ENCODE data around the gene RPL18A.
A peak's percentile ranks its signal among the peaks of the same experiment; 100 is the strongest.

Gene RPL18A

GRCh38 chr19:17843908-17844490, 15.7 kb upstream of the RPL18A start:
- Histone ChIP-seq H3K79me2 (ENCODE audit: insufficient read depth, low read length) (0 out of 2 replicates have a peak, but pooled peaks cover 4% of the 10 kb centered on the region), H2AFZ (ENCODE audit: low read depth, low read length) (no peak overlapping the region), H4K20me1 (ENCODE audit: insufficient read depth, low read length) (no peaks in the 10 kb centered on the region), H3K9ac (ENCODE audit: low read depth, low read length) (no peak overlapping the region), H3K9me3 (ENCODE audit: insufficient read depth, low read length, severe bottlenecking) (no peaks in the 10 kb centered on the region), H3K27ac (ENCODE audit: low read length) (no peak overlapping the region), H3K4me1 (ENCODE audit: insufficient read depth, low read length) (peaks cover 17% of the 10 kb centered on the region), H3K27me3 (ENCODE audit: insufficient read depth, low read length, poor library complexity) (no peaks in the 10 kb centered on the region), H3K36me3 (ENCODE audit: insufficient read depth, low read length) (0 out of 2 replicates have a peak, but pooled peaks cover 6% of the 10 kb centered on the region), H3K4me2 (ENCODE audit: insufficient read depth, low read length) (no peak overlapping the region), H3K4me3 (ENCODE audit: low read depth in 1 of 2, low read length in 2 of 2) (no peak overlapping the region)
- ATAC-seq (ENCODE audit: insufficient read depth, low read depth): no peak
- DNase-seq: no peak
- no peak for TF ChIP-seq CTCF (IDR thresholded peaks at IDR 0.05; ENCODE audit: borderline replicate concordance, extremely low read depth, low read length, poor library complexity, severe bottlenecking)
- TF ChIP-seq EZH2 (IDR thresholded peaks at IDR 0.05; ENCODE audit: borderline replicate concordance, low read depth, low read length, severe bottlenecking): no peak

GRCh38 chr19:17846146-17846545, 13.6 kb upstream of the RPL18A start:
- H2AFZ ChIP-seq (ENCODE audit: low read depth, low read length): no peak overlapping the region
- no peak overlapping the region for H3K4me3 ChIP-seq (ENCODE audit: low read depth in 1 of 2, low read length in 2 of 2)
- H3K79me2 ChIP-seq (ENCODE audit: insufficient read depth, low read length): 0 out of 2 replicates have a peak, but pooled peaks cover 4% of the 10 kb centered on the region
- H3K36me3 ChIP-seq (ENCODE audit: insufficient read depth, low read length): 0 out of 2 replicates have a peak, but pooled peaks cover 6% of the 10 kb centered on the region
- no peak overlapping the region for H3K9ac ChIP-seq (ENCODE audit: low read depth, low read length)
- TF ChIP-seq CTCF (IDR thresholded peaks at IDR 0.05; ENCODE audit: borderline replicate concordance, extremely low read depth, low read length, poor library complexity, severe bottlenecking) (no peak), EZH2 (IDR thresholded peaks at IDR 0.05; ENCODE audit: borderline replicate concordance, low read depth, low read length, severe bottlenecking) (no peak)
- no peaks in the 10 kb centered on the region for H3K27me3 ChIP-seq (ENCODE audit: insufficient read depth, low read length, poor library complexity)
- H3K4me2 ChIP-seq (ENCODE audit: insufficient read depth, low read length): no peak overlapping the region
- ATAC-seq (ENCODE audit: insufficient read depth, low read depth) (no peak), DNase-seq (no peak)
- H3K9me3 ChIP-seq (ENCODE audit: insufficient read depth, low read length, severe bottlenecking): no peaks in the 10 kb centered on the region
- no peaks in the 10 kb centered on the region for H4K20me1 ChIP-seq (ENCODE audit: insufficient read depth, low read length)
- peaks cover 28% of the 10 kb centered on the region for H3K4me1 ChIP-seq (ENCODE audit: insufficient read depth, low read length)
- H3K27ac ChIP-seq (ENCODE audit: low read length): no peak overlapping the region

GRCh38 chr19:17847538-17848366, 12.0 kb upstream of the RPL18A start, which contains the start of gene JAK3:
Gene JAK3, minus strand, starts transcription at chr19:17847982. Its CDS starts 3,565 bp downstream, at chr19:17844417.
- Histone ChIP-seq H3K79me2 (ENCODE audit: insufficient read depth, low read length) (0 out of 2 replicates have a peak, but pooled peaks cover 4% of the 10 kb centered on the region), H3K27me3 (ENCODE audit: insufficient read depth, low read length, poor library complexity) (no peaks in the 10 kb centered on the region), H4K20me1 (ENCODE audit: insufficient read depth, low read length) (no peaks in the 10 kb centered on the region), H3K9me3 (ENCODE audit: insufficient read depth, low read length, severe bottlenecking) (no peaks in the 10 kb centered on the region), H3K4me1 (ENCODE audit: insufficient read depth, low read length) (peaks cover 28% of the 10 kb centered on the region), H3K27ac (ENCODE audit: low read length) (peak within 1 kb of the TSS; percentile 84), H3K4me3 (ENCODE audit: low read depth in 1 of 2, low read length in 2 of 2) (peak within 1 kb of the TSS; percentile 24 to 53; a peak in 3 of 4 replicates), H3K4me2 (ENCODE audit: insufficient read depth, low read length) (peak within 1 kb of the TSS; percentile 63), H2AFZ (ENCODE audit: low read depth, low read length) (peak within 1 kb of the TSS; percentile 76), H3K36me3 (ENCODE audit: insufficient read depth, low read length) (0 out of 2 replicates have a peak, but pooled peaks cover 1% of the 10 kb centered on the region), H3K9ac (ENCODE audit: low read depth, low read length) (peak within 1 kb of the TSS; percentile 62)
- peak; percentile 78 for ATAC-seq (ENCODE audit: insufficient read depth, low read depth)
- TF ChIP-seq EZH2 (IDR thresholded peaks at IDR 0.05; ENCODE audit: borderline replicate concordance, low read depth, low read length, severe bottlenecking) (no peak), CTCF (IDR thresholded peaks at IDR 0.05; ENCODE audit: borderline replicate concordance, extremely low read depth, low read length, poor library complexity, severe bottlenecking) (no peak)
- DNase-seq: peak; percentile 74

Data from DND-41 (cell line).